PC-3 (cell line): ENCODE data around the gene SPIRE2.

Experiments used
- EZH2phosphoT487 ChIP-seq: fragments of 300-600 bp; sonication (generic); IDR thresholded peaks from 2 replicates; pipeline ENCODE4 v1.6.1; 2018; ENCODE audit warnings: mild to moderate bottlenecking, antibody characterized with exemption, low read length, borderline replicate concordance
- TF ChIP-seq, protein P1 (sequence below): fragments of 300-600 bp; sonication (generic); conservative IDR thresholded peaks from 2 replicates; pipeline ENCODE4 v1.5.1; 2017; ENCODE audit warnings: antibody characterized with exemption, low read depth, mild to moderate bottlenecking, low read length

DNA sequence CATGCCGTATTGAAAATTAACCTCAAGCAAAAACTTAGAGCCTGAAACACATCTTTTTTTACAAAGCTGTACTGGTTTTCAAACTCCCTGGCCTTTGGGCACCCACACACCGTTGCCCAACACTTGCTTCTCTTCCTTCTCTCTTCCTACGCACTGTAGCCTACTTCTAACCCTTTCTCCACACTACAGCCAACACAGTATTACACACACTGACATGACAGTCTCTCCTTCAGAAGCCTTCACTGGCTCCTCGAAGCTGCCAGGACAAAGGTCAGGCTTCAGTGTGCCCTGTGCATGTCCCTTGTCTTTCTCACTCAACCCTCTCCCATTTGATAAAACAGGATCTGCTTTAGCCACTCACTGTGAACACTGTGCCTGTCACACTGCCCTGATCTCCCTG is 19.8 kb upstream of the SPIRE2 start:
- TF ChIP-seq, protein P1, sequence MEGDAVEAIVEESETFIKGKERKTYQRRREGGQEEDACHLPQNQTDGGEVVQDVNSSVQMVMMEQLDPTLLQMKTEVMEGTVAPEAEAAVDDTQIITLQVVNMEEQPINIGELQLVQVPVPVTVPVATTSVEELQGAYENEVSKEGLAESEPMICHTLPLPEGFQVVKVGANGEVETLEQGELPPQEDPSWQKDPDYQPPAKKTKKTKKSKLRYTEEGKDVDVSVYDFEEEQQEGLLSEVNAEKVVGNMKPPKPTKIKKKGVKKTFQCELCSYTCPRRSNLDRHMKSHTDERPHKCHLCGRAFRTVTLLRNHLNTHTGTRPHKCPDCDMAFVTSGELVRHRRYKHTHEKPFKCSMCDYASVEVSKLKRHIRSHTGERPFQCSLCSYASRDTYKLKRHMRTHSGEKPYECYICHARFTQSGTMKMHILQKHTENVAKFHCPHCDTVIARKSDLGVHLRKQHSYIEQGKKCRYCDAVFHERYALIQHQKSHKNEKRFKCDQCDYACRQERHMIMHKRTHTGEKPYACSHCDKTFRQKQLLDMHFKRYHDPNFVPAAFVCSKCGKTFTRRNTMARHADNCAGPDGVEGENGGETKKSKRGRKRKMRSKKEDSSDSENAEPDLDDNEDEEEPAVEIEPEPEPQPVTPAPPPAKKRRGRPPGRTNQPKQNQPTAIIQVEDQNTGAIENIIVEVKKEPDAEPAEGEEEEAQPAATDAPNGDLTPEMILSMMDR, result no peak
- TF ChIP-seq EZH2phosphoT487, result no peak
